Measurements from ENCODE around the gene TSPAN18.

The TSPAN18 gene

GRCh38 chr11:44911029-44911814, 184.5 kb downstream of the TSPAN18 start:
- H3K4me3 ChIP-seq (ENCODE audit: insufficient read length, low read depth) = no peak overlapping the region
- H3K9ac ChIP-seq (ENCODE audit: insufficient read length, low read depth) = peak overlapping the region; percentile 61
- H3K27me3 ChIP-seq (ENCODE audit: insufficient read depth, insufficient read length) = no peaks in the 10 kb centered on the region
- TF ChIP-seq YY1 (IDR thresholded peaks at IDR 0.05; ENCODE audit: insufficient read depth, insufficient read length) (no peak), ZNF274 (IDR thresholded peaks at IDR 0.05; ENCODE audit: low read depth, low read length) (no peak), SUZ12 (IDR thresholded peaks at IDR 0.05; ENCODE audit: extremely low read depth, insufficient read depth, insufficient read length) (no peak)
- H3K4me1 ChIP-seq (ENCODE audit: insufficient read depth, insufficient read length) = peaks cover 24% of the 10 kb centered on the region
- peak; percentile 95 for DNase-seq (ENCODE audit: low read depth, low spot score)
- H3K36me3 ChIP-seq (ENCODE audit: insufficient read depth, insufficient read length, low read length) = peaks cover 50% of the 10 kb centered on the region
- H3K9me3 ChIP-seq (ENCODE audit: insufficient read depth, low read length) = no peaks in the 10 kb centered on the region

GRCh38 chr11:44912270-44912987, 185.7 kb downstream of the TSPAN18 start:
- Histone ChIP-seq H3K36me3 (ENCODE audit: insufficient read depth, insufficient read length, low read length) (peaks cover 57% of the 10 kb centered on the region), H3K27me3 (ENCODE audit: insufficient read depth, insufficient read length) (no peaks in the 10 kb centered on the region), H3K4me3 (ENCODE audit: insufficient read length, low read depth) (no peak overlapping the region), H3K4me1 (ENCODE audit: insufficient read depth, insufficient read length) (peaks cover 20% of the 10 kb centered on the region), H3K9ac (ENCODE audit: insufficient read length, low read depth) (peak overlapping the region; percentile 34), H3K9me3 (ENCODE audit: insufficient read depth, low read length) (no peaks in the 10 kb centered on the region)
- TF ChIP-seq YY1 (IDR thresholded peaks at IDR 0.05; ENCODE audit: insufficient read depth, insufficient read length) = no peak
- TF ChIP-seq SUZ12 (IDR thresholded peaks at IDR 0.05; ENCODE audit: extremely low read depth, insufficient read depth, insufficient read length) = no peak
- TF ChIP-seq ZNF274 (IDR thresholded peaks at IDR 0.05; ENCODE audit: low read depth, low read length) = no peak
- DNase-seq (ENCODE audit: low read depth, low spot score) = no peak

- H3K4me3 ChIP-seq (ENCODE audit: insufficient read length, low read depth) = no peak overlapping the region
- H3K36me3 ChIP-seq (ENCODE audit: insufficient read depth, insufficient read length, low read length) = peaks cover 56% of the 10 kb centered on the region
- no peaks in the 10 kb centered on the region for H3K9me3 ChIP-seq (ENCODE audit: insufficient read depth, low read length)
- no peak for TF ChIP-seq ZNF274 (IDR thresholded peaks at IDR 0.05; ENCODE audit: low read depth, low read length)
- no peak for TF ChIP-seq YY1 (IDR thresholded peaks at IDR 0.05; ENCODE audit: insufficient read depth, insufficient read length)
- TF ChIP-seq SUZ12 (IDR thresholded peaks at IDR 0.05; ENCODE audit: extremely low read depth, insufficient read depth, insufficient read length) = no peak
- DNase-seq (ENCODE audit: low read depth, low spot score) = no peak
- no peak overlapping the region for H3K9ac ChIP-seq (ENCODE audit: insufficient read length, low read depth)
- H3K4me1 ChIP-seq (ENCODE audit: insufficient read depth, insufficient read length) = peaks cover 17% of the 10 kb centered on the region
- no peaks in the 10 kb centered on the region for H3K27me3 ChIP-seq (ENCODE audit: insufficient read depth, insufficient read length)
These were observed 186.7 kb downstream of the TSPAN18 start for GRCh38 chr11:44913502-44913901.

GRCh38 chr11:44914105-44914504, 187.3 kb downstream of the TSPAN18 start:
- Histone ChIP-seq H3K27me3 (ENCODE audit: insufficient read depth, insufficient read length) (no peaks in the 10 kb centered on the region), H3K4me3 (ENCODE audit: insufficient read length, low read depth) (no peak overlapping the region), H3K9me3 (ENCODE audit: insufficient read depth, low read length) (no peaks in the 10 kb centered on the region), H3K9ac (ENCODE audit: insufficient read length, low read depth) (no peak overlapping the region), H3K36me3 (ENCODE audit: insufficient read depth, insufficient read length, low read length) (peaks cover 57% of the 10 kb centered on the region), H3K4me1 (ENCODE audit: insufficient read depth, insufficient read length) (peaks cover 17% of the 10 kb centered on the region)
- no peak for DNase-seq (ENCODE audit: low read depth, low spot score)
- TF ChIP-seq SUZ12 (IDR thresholded peaks at IDR 0.05; ENCODE audit: extremely low read depth, insufficient read depth, insufficient read length) = no peak
- TF ChIP-seq ZNF274 (IDR thresholded peaks at IDR 0.05; ENCODE audit: low read depth, low read length) = no peak
- no peak for TF ChIP-seq YY1 (IDR thresholded peaks at IDR 0.05; ENCODE audit: insufficient read depth, insufficient read length)

GRCh38 chr11:44915004-44915403, 188.2 kb downstream of the TSPAN18 start:
- Histone ChIP-seq H3K27me3 (ENCODE audit: insufficient read depth, insufficient read length) (no peaks in the 10 kb centered on the region), H3K4me3 (ENCODE audit: insufficient read length, low read depth) (no peak overlapping the region), H3K9me3 (ENCODE audit: insufficient read depth, low read length) (no peaks in the 10 kb centered on the region), H3K36me3 (ENCODE audit: insufficient read depth, insufficient read length, low read length) (peaks cover 57% of the 10 kb centered on the region), H3K9ac (ENCODE audit: insufficient read length, low read depth) (no peak overlapping the region), H3K4me1 (ENCODE audit: insufficient read depth, insufficient read length) (peaks cover 14% of the 10 kb centered on the region)
- DNase-seq (ENCODE audit: low read depth, low spot score) = no peak
- TF ChIP-seq SUZ12 (IDR thresholded peaks at IDR 0.05; ENCODE audit: extremely low read depth, insufficient read depth, insufficient read length) (no peak), ZNF274 (IDR thresholded peaks at IDR 0.05; ENCODE audit: low read depth, low read length) (no peak), YY1 (IDR thresholded peaks at IDR 0.05; ENCODE audit: insufficient read depth, insufficient read length) (no peak)

GRCh38 chr11:44915621-44916020, 188.9 kb downstream of the TSPAN18 start:
- Histone ChIP-seq H3K9ac (ENCODE audit: insufficient read length, low read depth) (no peak overlapping the region), H3K4me1 (ENCODE audit: insufficient read depth, insufficient read length) (peaks cover 13% of the 10 kb centered on the region)
- TF ChIP-seq SUZ12 (IDR thresholded peaks at IDR 0.05; ENCODE audit: extremely low read depth, insufficient read depth, insufficient read length) (no peak), YY1 (IDR thresholded peaks at IDR 0.05; ENCODE audit: insufficient read depth, insufficient read length) (no peak), ZNF274 (IDR thresholded peaks at IDR 0.05; ENCODE audit: low read depth, low read length) (no peak)

GRCh38 chr11:44916331-44916730, 189.6 kb downstream of the TSPAN18 start:
- TF ChIP-seq SUZ12 (IDR thresholded peaks at IDR 0.05; ENCODE audit: extremely low read depth, insufficient read depth, insufficient read length) = no peak
- no peak for TF ChIP-seq YY1 (IDR thresholded peaks at IDR 0.05; ENCODE audit: insufficient read depth, insufficient read length)
- TF ChIP-seq ZNF274 (IDR thresholded peaks at IDR 0.05; ENCODE audit: low read depth, low read length) = no peak
- no peaks in the 10 kb centered on the region for H3K27me3 ChIP-seq (ENCODE audit: insufficient read depth, insufficient read length)
- H3K4me1 ChIP-seq (ENCODE audit: insufficient read depth, insufficient read length) = peaks cover 7% of the 10 kb centered on the region
- H3K36me3 ChIP-seq (ENCODE audit: insufficient read depth, insufficient read length, low read length) = peaks cover 61% of the 10 kb centered on the region
- no peak for DNase-seq (ENCODE audit: low read depth, low spot score)
- no peaks in the 10 kb centered on the region for H3K9me3 ChIP-seq (ENCODE audit: insufficient read depth, low read length)
- H3K4me3 ChIP-seq (ENCODE audit: insufficient read length, low read depth) = no peak overlapping the region
- no peak overlapping the region for H3K9ac ChIP-seq (ENCODE audit: insufficient read length, low read depth)

More at GRCh38 chr11:44915621-44916020, 188.9 kb downstream of the TSPAN18 start:
- no peaks in the 10 kb centered on the region for H3K27me3 ChIP-seq (ENCODE audit: insufficient read depth, insufficient read length)
- DNase-seq (ENCODE audit: low read depth, low spot score) = no peak
- no peaks in the 10 kb centered on the region for H3K9me3 ChIP-seq (ENCODE audit: insufficient read depth, low read length)
- no peak overlapping the region for H3K4me3 ChIP-seq (ENCODE audit: insufficient read length, low read depth)
- peaks cover 57% of the 10 kb centered on the region for H3K36me3 ChIP-seq (ENCODE audit: insufficient read depth, insufficient read length, low read length)
